ENCODE measurements around the gene PPIF.

PPIF gene

DNA sequence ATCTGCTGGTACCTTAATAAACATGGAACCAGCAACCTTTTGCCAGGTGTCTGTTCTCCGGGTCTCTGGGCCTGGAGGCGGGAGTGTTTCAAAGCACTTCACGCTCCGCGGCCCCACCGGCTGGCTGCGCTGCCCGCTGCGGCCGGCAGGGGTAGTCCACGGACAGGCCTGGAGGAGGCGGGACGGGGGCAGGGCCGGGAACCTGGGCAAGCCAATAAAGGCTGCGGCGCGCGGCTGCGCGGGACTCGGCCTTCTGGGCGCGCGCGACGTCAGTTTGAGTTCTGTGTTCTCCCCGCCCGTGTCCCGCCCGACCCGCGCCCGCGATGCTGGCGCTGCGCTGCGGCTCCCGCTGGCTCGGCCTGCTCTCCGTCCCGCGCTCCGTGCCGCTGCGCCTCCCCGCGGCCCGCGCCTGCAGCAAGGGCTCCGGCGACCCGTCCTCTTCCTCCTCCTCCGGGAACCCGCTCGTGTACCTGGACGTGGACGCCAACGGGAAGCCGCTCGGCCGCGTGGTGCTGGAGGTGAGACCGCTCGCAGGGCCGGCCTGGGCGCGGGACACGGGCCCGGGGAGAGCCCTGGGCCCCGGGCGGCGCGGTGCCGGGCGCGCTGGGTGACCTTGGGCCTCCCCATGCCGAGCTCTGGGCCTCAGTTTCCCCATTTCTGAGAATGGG is at the start of gene PPIF:
PPIF (plus strand) TSS at position 244 of the 668 bp plus-strand sequence; CDS start at position 324, 80 bp downstream.
- Histone ChIP-seq H3K4me1 (ENCODE audit: control insufficient read depth, low read depth, low read length) (peaks cover 8% of the 10 kb centered on the region), H3K9ac (ENCODE audit: low read length) (peak within 1 kb of the TSS; percentile 81), H3K36me3 (ENCODE audit: control insufficient read depth, low read depth, low read length) (peaks cover 30% of the 10 kb centered on the region), H3K27me3 (ENCODE audit: control insufficient read depth, insufficient read depth, low read length) (no peaks in the 10 kb centered on the region), H3K9me3 (ENCODE audit: control insufficient read depth, low read depth, low read length) (no peaks in the 10 kb centered on the region), H3K27ac (ENCODE audit: low read length) (no peak within 1 kb of the TSS), H3K4me3 (ENCODE audit: low read length) (peak within 1 kb of the TSS; percentile 68)

DNA sequence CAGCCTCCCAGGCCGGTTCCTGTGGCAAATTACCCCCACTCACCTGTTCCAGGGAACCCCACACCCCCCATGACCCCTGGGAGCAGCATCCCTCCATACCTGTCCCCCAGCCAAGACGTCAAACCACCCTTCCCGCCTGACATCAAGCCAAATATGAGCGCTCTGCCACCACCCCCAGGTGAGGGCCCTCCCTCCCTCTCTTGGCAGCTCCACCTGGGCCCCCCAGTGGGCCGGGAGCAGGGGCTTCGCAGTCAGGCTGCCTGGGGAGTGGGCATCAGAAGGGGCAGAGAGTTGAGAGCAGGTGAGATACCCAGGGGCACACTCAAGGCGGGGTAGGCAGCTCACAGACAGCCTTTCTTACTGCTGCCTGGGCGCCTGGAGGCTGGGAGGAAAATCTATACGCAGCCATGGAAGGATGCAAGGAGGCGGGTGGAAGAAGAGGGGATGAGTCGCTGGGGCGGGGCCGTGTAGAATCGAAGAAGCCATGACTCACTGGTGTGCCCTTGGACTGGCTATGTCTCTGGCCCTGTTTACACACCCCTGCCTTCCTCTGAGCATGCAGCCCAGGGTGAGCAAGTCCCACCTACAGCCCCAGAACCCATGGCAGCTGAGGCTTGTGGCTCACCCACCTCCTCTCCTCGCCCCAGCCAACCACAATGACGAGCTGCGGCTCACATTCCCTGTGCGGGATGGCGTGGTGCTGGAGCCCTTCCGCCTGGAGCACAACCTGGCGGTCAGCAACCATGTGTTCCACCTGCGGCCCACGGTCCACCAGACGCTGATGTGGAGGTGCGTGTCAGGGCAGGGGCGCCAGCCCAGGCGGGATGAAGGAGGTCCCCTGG is 48.6 kb upstream of the PPIF start:
- Histone ChIP-seq H3K27me3 (ENCODE audit: control insufficient read depth, insufficient read depth, low read length) (no peaks in the 10 kb centered on the region), H3K9me3 (ENCODE audit: control insufficient read depth, low read depth, low read length) (no peaks in the 10 kb centered on the region), H3K9ac (ENCODE audit: low read length) (no peak overlapping the region), H3K36me3 (ENCODE audit: control insufficient read depth, low read depth, low read length) (peaks cover 64% of the 10 kb centered on the region), H3K4me1 (ENCODE audit: control insufficient read depth, low read depth, low read length) (no peaks in the 10 kb centered on the region), H3K4me3 (ENCODE audit: low read length) (no peak overlapping the region), H3K27ac (ENCODE audit: low read length) (no peak overlapping the region)

DNA sequence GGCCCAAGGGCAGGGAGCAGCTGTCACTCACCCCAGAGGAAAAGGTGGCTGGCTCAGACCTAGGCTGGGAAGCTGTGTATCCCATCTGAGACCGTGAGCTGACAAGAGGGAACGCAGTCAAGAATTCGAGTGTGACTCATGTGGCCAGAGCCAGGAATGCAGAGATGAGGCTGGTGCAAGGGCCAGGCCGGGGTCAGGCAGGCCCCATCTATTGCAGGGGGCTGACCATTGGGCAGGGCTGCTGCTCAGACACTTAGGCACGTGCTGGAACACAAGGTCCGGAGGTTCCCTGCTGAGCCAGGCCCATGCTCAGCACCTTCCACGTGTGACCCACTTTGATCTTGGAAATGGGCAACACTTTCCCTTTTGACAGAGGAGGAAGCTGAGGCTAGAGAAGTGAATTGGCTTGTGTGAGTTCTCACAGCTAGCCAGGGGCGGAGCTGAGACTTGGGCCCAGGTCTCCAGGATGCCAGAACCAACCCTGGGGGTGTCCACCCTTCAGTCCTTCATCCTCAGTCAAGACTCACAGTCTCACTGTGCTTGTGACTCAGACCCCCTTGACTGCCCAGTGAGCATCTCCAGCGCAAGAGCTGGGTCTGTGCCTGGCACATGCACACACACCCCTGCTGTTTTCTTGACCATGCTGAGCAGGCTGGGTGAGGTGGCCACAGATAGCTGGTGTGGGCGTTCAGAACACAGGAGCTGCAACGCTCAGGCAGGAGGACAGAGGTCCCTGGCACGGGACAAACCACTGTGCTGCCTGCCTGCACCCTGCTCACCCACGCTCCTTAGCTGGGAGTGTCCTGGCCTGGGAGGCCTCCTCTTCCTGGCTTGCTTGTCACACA is 47.6 kb upstream of the PPIF start:
- peaks cover 64% of the 10 kb centered on the region for H3K36me3 ChIP-seq (ENCODE audit: control insufficient read depth, low read depth, low read length)
- no peak overlapping the region for H3K9ac ChIP-seq (ENCODE audit: low read length)
- no peaks in the 10 kb centered on the region for H3K9me3 ChIP-seq (ENCODE audit: control insufficient read depth, low read depth, low read length)
- H3K4me3 ChIP-seq (ENCODE audit: low read length) = no peak overlapping the region
- H3K4me1 ChIP-seq (ENCODE audit: control insufficient read depth, low read depth, low read length) = no peaks in the 10 kb centered on the region
- H3K27ac ChIP-seq (ENCODE audit: low read length) = no peak overlapping the region
- no peaks in the 10 kb centered on the region for H3K27me3 ChIP-seq (ENCODE audit: control insufficient read depth, insufficient read depth, low read length)

DNA sequence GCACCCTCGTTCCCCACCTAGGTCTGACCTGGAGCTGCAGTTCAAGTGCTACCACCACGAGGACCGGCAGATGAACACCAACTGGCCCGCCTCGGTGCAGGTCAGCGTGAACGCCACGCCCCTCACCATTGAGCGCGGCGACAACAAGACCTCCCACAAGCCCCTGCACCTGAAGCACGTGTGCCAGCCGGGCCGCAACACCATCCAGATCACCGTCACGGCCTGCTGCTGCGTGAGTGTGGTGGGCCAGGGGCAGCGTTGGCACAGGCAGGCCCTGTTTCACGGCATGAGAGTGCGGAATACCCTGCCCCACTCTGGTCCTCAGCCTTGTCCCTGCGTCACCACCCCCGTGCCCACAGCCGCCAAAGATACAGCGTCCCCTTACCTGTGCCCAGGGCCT is 46.6 kb upstream of the PPIF start:
- peaks cover 70% of the 10 kb centered on the region for H3K36me3 ChIP-seq (ENCODE audit: control insufficient read depth, low read depth, low read length)

DNA sequence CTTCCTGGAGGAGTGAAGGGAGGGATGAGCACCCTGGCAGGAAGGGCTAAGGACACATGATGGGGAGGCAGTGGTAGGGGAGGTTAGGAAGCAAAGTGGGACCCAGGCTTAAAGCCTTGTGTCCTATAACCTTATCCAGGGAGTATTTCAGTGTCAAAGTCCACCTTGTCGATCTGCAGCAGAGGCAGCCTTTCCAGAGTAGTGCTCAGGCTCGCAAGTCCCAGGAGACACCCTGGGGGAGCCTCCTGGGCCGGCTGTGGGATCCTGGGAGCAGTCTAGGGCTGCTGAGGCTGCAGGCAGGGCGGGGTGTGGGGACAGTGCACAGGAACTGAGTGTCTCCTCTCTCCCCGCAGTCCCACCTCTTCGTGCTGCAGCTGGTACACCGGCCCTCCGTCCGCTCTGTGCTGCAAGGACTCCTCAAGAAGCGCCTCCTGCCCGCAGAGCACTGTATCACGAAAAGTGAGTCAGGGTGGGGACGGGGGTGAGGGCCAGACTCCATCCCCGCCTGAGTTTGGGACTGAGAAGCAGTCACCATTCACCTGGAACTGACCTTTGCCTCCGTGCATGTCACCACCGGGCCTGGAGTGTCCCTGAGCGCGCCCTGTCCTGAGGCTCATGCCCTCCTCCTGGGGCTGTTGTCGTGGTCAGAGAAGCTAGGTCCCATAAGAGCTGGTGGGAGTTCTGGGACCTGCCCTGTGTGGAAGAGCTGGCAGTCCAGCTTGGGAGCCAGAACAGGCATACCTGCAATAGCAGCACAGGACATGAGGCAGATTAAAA is 45.3 kb upstream of the PPIF start:
- Histone ChIP-seq H3K27ac (ENCODE audit: low read length) (no peak overlapping the region), H3K4me3 (ENCODE audit: low read length) (no peak overlapping the region), H3K4me1 (ENCODE audit: control insufficient read depth, low read depth, low read length) (no peaks in the 10 kb centered on the region), H3K9me3 (ENCODE audit: control insufficient read depth, low read depth, low read length) (no peaks in the 10 kb centered on the region), H3K27me3 (ENCODE audit: control insufficient read depth, insufficient read depth, low read length) (no peaks in the 10 kb centered on the region), H3K9ac (ENCODE audit: low read length) (no peak overlapping the region), H3K36me3 (ENCODE audit: control insufficient read depth, low read depth, low read length) (peaks cover 79% of the 10 kb centered on the region)

More for the DNA sequence above, 46.6 kb upstream of the PPIF start:
- Histone ChIP-seq H3K4me1 (ENCODE audit: control insufficient read depth, low read depth, low read length) (no peaks in the 10 kb centered on the region), H3K9me3 (ENCODE audit: control insufficient read depth, low read depth, low read length) (no peaks in the 10 kb centered on the region), H3K27me3 (ENCODE audit: control insufficient read depth, insufficient read depth, low read length) (no peaks in the 10 kb centered on the region), H3K27ac (ENCODE audit: low read length) (no peak overlapping the region), H3K4me3 (ENCODE audit: low read length) (no peak overlapping the region), H3K9ac (ENCODE audit: low read length) (no peak overlapping the region)

DNA sequence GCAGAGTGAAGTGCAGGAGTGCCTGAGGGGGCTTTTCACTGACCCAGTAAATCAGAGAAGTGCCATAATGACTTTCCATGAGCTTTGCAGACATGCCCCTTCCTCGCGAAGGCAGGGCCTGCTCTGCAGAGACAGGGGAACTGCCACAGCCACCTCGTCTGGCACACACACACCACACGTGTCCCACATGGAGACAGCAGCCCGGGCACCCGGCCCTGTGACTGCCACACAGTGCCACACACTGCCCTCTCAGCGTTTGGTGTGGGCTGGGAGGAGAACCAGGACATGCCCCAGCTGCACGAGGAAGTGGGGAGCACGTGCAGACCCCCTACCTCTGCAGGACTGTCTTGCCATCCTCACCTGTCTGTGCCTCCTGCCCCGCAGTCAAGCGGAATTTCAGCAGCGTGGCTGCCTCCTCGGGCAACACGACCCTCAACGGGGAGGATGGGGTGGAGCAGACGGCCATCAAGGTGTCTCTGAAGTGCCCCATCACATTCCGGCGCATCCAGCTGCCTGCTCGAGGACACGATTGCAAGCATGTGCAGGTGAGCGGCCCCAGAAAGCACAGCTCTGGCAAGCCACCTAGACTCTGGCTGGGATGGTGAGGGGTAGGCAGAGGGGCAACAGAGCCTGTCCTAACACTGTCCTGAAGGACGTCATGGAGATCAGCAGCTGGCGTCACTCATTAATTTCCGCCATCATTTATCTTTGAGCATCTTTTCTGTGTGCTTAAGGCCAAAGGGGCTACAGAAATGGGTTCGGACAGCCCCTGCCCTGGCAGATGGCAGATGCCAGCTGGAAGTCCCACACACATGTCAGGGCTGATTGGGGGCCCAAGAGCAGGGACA is 43.4 kb upstream of the PPIF start:
- Histone ChIP-seq H3K36me3 (ENCODE audit: control insufficient read depth, low read depth, low read length) (peaks cover 81% of the 10 kb centered on the region), H3K4me3 (ENCODE audit: low read length) (no peak overlapping the region), H3K27ac (ENCODE audit: low read length) (no peak overlapping the region), H3K27me3 (ENCODE audit: control insufficient read depth, insufficient read depth, low read length) (no peaks in the 10 kb centered on the region), H3K9me3 (ENCODE audit: control insufficient read depth, low read depth, low read length) (no peaks in the 10 kb centered on the region), H3K9ac (ENCODE audit: low read length) (no peak overlapping the region), H3K4me1 (ENCODE audit: control insufficient read depth, low read depth, low read length) (no peaks in the 10 kb centered on the region)

DNA sequence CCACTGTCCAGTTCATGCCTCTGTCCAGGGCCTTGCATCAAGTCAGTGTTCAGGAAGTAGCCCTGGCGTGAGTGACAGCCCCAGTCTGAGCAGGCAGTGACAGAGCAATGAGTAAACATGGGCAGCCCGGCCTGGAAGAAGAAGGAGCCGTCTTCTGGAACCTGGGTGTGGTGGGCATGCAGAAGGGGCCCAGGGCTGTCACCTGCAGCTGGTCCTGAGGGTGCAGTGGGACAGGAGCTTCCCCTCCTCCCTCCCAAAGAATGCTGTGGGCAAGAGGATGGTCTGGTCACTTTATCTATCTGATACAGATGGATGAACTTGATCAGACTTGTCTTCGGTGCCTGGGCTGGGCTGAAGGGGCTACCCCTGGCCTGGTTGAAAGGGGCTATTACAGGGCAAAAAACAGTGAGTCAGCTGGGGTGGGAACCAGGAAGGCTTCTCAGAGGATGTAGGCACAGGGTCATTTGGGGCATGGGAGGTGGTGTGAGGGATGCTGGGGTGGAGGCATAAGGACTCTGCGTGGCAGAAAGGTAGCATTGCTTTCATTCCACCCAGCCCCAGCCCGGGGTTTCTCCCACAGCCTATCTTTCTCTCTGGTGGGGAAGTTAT is 42.7 kb upstream of the PPIF start:
- no peak overlapping the region for H3K9ac ChIP-seq (ENCODE audit: low read length)
- H3K9me3 ChIP-seq (ENCODE audit: control insufficient read depth, low read depth, low read length) = no peaks in the 10 kb centered on the region
- no peaks in the 10 kb centered on the region for H3K27me3 ChIP-seq (ENCODE audit: control insufficient read depth, insufficient read depth, low read length)
- no peak overlapping the region for H3K27ac ChIP-seq (ENCODE audit: low read length)
- H3K4me1 ChIP-seq (ENCODE audit: control insufficient read depth, low read depth, low read length) = no peaks in the 10 kb centered on the region
- no peak overlapping the region for H3K4me3 ChIP-seq (ENCODE audit: low read length)
- H3K36me3 ChIP-seq (ENCODE audit: control insufficient read depth, low read depth, low read length) = peaks cover 77% of the 10 kb centered on the region

DNA sequence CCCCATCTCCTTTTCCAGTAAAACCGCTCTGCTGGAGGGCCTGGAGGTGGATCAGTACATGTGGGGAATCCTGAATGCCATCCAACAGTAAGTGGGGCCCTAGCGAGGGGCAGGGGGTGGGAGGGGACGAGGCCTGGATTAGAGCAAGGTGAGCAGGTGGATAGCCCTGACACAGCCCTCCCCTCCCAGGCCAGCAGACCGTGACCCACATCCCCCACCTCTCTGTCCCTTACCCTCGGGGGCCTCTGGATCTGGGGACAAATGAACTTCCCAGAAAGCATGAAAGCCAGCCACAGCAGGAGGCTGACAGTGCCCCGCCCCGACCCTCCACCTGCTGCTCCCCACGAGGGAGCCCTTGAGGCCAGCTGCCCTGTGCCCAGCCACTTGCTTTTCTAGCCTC is 41.8 kb upstream of the PPIF start:
- Histone ChIP-seq H3K4me3 (ENCODE audit: low read length) (no peak overlapping the region), H3K9me3 (ENCODE audit: control insufficient read depth, low read depth, low read length) (no peaks in the 10 kb centered on the region), H3K36me3 (ENCODE audit: control insufficient read depth, low read depth, low read length) (peaks cover 72% of the 10 kb centered on the region), H3K4me1 (ENCODE audit: control insufficient read depth, low read depth, low read length) (no peaks in the 10 kb centered on the region), H3K27ac (ENCODE audit: low read length) (no peak overlapping the region), H3K9ac (ENCODE audit: low read length) (no peak overlapping the region), H3K27me3 (ENCODE audit: control insufficient read depth, insufficient read depth, low read length) (no peaks in the 10 kb centered on the region)

DNA sequence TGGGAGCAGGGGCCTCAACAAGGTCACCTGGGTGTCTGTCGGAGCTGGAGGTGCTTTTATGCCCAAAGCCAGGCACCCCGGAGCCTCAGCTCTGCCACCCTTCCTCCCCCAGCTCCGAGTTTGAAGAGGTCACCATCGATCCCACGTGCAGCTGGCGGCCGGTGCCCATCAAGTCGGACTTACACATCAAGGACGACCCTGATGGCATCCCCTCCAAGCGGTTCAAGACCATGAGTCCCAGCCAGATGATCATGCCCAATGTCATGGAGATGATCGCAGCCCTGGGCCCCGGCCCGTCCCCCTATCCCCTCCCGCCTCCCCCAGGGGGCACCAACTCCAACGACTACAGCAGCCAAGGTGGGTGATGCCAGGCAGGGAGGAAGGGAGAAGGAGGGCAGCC is 41.3 kb upstream of the PPIF start:
- H3K27me3 ChIP-seq (ENCODE audit: control insufficient read depth, insufficient read depth, low read length) = no peaks in the 10 kb centered on the region
- H3K4me3 ChIP-seq (ENCODE audit: low read length) = no peak overlapping the region
- no peak overlapping the region for H3K9ac ChIP-seq (ENCODE audit: low read length)
- peaks cover 67% of the 10 kb centered on the region for H3K36me3 ChIP-seq (ENCODE audit: control insufficient read depth, low read depth, low read length)
- H3K9me3 ChIP-seq (ENCODE audit: control insufficient read depth, low read depth, low read length) = no peaks in the 10 kb centered on the region
- H3K4me1 ChIP-seq (ENCODE audit: control insufficient read depth, low read depth, low read length) = no peaks in the 10 kb centered on the region
- H3K27ac ChIP-seq (ENCODE audit: low read length) = no peak overlapping the region

DNA sequence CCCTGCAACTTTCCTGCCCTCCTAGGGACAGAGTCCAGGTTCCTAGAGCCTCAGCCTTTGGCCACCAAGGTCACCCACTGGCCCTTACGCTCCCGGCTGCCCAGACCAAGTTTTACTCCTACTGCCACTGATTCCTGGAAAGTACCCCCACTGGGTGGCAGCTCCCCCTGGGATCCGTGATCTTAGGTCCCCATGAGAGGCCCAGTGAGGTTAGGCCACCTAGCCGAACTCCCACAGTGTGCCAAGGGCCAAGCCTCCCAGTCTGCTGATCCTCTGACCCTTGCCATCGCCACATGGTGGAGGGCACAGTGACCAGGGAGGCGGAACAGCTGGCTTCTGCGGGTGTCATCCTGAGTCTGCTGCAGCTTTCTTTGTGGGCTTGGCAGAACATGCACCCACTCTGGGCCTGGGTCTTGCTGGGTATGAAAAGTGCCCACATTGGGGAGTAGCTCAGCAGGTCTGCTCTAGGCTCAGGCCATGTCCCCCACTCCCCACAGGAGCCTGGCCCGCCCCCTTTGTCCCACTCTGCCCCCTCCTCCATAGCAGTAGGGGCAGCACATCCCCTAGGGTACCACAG is 40.5 kb upstream of the PPIF start:
- Histone ChIP-seq H3K27ac (ENCODE audit: low read length) (no peak overlapping the region), H3K9me3 (ENCODE audit: control insufficient read depth, low read depth, low read length) (no peaks in the 10 kb centered on the region), H3K36me3 (ENCODE audit: control insufficient read depth, low read depth, low read length) (peaks cover 60% of the 10 kb centered on the region)

More for the DNA sequence above, 40.5 kb upstream of the PPIF start:
- Histone ChIP-seq H3K9ac (ENCODE audit: low read length) (no peak overlapping the region), H3K27me3 (ENCODE audit: control insufficient read depth, insufficient read depth, low read length) (no peaks in the 10 kb centered on the region), H3K4me3 (ENCODE audit: low read length) (no peak overlapping the region), H3K4me1 (ENCODE audit: control insufficient read depth, low read depth, low read length) (no peaks in the 10 kb centered on the region)
